Cortex of kidney (tissue), 1 donor: ENCODE measurements around the gene ACO2.
"Not testable (repeated sequence)": the region's sequence is repeated elsewhere in the genome, so short reads cannot be mapped to it uniquely, and the experiment has no call there.

Experiments used
- DNase-seq: peaks from one replicate; lab custom pipeline; 2025; lab: John Stamatoyannopoulos, UW

ACO2 gene

DNA sequence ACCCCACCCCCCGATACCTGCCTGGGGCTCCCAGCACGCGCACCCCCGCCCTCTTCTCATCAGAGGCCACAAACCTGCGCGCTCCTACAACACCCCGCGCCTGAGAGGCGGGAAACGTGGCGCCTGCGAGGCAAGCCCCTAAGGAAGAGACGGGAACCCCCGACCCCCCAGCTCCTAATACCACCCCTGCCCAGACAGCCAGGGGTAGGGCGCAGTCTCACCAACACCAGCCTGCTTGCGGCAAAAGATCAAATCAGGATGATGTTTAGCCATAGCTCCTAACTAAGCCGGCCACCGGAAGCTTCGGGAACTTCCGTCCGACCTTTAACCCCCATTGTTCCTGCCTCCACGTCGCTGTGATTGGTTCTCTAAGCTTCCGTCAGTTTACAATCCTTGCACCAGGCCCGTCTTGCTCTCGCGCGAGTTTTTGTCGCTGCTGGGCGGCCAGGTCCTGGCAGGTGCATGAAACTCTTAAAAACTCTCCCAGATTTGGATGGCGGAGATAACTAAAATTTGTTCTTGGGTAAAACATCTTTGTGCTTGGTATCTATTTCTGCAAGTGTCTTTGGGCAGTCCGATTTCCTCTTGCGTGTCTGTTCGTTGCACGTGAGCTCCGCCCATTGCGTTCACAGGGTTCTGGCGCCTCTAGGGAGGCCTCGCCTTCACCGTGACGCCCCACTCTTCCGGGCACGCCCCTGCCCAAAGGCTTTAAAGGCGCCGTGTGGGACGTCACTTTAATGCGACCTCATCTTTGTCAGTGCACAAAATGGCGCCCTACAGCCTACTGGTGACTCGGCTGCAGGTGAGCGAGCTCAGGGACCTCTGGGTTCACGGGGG is at the start of gene ACO2, which contains the start of gene PHF5A:
TSS of gene ACO2 (plus strand) at position 737 of the 837 bp plus-strand sequence. CDS start at position 767, 30 bp downstream.
TSS of gene PHF5A (minus strand) at position 312 of the 837 bp plus-strand sequence. CDS start at position 273, 39 bp downstream.
- DNase-seq = no peak

DNA sequence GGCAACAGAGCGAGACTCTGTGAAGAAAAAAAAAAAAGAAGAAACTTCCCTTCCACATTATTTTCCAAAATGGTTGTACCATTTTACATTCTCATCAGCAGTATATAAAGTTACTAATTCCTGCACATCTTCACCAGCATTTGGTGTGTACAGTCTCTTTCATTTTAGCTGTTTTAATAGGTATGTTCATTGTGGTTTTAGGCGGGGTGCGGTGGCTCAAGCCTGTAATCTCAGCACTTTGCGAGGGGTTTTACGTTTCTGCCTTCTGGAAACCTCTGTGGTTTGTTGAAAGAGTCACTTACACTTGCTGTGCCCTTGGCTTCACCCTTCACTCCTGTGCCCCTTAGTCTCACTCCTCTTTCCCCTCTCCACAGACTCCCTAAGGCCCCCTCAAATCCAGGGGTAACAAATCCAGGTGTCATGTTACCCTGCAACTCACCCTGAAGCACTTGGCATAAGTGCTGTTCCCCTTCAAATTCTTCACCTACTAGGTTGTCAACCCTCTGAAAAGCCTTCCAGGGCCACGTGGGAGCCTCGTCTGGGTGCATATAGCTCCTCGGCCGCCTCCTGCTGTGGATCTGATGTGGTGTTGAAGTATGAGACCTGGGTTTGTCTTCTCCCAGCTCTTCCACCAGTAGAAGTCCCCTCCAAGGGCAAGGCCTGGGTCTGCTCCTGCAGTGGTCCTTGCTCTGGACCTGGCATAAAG is 43.1 kb upstream of the ACO2 start:
- DNase-seq = no peak

DNA sequence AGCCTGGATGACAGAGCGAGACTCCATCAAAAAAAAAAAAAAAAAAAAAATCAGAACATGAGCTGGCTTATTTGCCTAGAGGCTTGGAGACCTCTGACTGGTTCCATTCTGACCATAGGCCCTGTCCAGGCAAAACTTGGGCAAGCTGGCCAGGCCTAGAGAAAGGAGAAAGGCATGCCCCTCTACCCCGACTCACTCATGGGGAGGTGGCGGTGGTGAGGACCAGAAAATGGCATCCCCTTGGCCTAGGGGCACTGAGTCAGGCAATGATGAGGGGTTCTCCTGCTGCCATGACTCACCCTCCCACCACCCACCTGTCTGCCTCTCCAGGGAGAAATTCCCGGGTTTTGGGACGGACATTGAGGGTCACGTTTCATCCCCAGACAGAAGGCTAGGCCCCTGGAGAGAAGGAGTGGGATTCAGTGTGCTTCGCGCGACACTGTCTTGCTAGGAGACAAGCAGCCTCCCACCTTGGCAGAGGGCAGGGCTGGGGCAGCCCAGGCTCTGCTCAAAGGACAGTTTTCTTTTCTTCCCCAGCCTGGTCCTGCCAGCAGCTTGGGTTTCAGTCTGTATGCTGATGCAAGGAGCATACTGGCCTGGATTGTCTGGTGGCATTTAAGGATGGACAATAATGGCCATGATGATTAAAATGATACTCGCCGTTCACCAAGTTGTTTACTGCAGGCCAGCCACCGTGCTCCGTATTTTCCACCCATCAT is 39.5 kb upstream of the ACO2 start:
- no peak for DNase-seq

DNA sequence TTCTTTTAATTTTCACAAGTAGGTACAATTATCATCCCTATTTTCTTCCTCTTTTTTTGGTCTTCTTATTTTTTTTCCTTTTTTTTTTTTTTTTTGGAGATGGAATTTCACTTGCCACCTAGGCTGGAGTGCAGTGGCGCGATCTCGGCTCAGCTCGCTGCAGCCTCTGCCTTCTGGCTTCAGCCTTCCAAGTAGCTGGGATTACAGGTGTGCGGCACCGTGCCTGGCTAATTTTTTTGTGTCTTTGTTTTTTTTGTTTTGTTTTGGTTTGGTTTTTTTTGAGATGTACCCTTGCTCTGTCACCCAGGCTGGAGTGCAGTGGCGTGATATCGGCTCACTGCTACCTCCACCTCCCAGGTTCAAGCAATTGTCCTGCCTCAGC is 39.0 kb upstream of the ACO2 start:
- DNase-seq = no peak

DNA sequence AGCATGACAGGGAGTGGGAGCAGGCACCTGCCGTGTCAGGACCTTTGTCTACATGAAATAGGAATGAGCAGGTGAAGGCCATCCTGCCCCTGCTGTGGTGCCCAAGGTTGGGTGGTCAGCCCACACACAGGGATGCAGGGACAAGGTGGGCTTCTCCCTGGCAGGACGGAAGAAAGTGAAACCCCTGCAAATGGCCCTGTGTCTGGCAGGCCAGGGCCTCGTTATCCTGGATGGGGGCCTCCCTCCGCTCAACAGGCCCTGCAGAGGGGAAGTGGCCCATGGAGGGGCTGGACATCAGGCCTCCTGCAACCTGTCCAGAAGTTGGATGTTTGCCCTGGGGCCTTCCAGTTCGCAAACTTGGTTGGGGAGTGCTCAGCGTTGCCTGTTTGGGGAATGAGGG is 37.3 kb upstream of the ACO2 start:
- no peak for DNase-seq

DNA sequence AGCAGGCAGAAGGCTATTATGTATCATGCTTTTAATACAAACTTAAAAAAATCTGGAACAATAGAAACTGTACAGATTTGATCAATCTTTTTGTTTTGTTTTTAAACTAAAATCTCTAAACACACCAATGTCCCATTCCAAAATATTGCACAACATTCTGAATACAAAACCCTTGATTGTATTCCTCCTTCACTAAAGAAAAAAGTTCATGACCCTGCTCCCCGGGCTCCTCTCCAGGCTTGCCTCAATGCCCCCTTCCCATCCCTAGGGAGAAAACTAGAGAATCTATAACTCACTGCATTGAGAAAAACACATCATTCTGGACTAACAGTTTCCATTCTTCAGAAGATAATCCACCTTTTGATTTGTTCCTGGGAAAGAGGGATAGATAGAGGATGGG is 35.4 kb upstream of the ACO2 start:
- DNase-seq = not testable (repeated sequence)

DNA sequence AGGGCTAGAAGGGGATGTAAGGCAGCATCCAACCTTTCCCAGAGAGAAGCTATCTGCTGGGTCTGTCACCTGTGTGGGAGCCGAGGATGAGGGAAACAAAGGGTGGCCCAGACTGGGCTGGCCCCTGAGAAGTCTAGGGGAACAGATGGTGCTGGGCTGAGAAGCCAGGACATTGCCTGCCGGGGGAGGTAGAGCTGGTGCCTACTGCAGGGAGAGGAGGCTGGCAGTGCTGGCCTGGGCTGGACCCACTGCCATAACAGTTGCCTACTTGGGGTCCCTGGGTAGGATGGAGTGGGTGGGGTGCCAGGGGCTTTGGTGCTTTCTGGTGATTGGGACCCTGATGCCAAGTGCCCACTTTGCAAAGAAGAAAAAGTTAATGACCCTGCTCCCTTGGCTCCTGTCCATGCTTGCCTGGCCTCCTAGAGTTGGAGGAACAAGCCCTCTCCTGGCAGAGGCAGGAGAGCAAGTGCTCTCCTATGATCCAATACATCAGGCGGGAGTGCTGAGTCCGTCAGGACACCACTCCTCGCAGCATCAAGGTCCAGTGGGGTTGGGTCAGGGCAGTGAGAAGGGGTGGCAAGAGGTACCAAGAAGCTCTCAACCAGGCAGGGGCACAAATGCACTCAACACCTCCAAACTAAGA is 34.4 kb upstream of the ACO2 start:
- not testable (repeated sequence) for DNase-seq

DNA sequence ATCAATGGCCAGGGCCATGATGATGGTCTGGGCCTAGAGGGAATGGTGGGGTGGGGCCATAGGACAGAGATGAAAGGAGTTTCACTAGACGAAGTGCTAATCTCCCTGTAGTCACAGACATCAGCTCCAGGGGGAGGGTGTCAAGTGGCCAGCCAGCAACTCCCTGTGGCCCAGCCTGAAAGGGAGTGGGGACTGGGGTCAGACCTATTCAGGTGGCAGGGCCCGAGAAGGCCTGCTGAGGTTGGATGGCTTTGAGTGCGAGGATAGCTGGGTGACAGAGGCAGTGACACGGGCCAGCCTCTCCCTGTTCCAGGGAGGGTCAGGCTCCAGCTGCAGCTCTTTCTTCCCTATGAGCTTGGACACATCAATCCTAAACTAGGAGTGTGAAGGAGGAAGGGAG is 33.4 kb upstream of the ACO2 start:
- no peak for DNase-seq

DNA sequence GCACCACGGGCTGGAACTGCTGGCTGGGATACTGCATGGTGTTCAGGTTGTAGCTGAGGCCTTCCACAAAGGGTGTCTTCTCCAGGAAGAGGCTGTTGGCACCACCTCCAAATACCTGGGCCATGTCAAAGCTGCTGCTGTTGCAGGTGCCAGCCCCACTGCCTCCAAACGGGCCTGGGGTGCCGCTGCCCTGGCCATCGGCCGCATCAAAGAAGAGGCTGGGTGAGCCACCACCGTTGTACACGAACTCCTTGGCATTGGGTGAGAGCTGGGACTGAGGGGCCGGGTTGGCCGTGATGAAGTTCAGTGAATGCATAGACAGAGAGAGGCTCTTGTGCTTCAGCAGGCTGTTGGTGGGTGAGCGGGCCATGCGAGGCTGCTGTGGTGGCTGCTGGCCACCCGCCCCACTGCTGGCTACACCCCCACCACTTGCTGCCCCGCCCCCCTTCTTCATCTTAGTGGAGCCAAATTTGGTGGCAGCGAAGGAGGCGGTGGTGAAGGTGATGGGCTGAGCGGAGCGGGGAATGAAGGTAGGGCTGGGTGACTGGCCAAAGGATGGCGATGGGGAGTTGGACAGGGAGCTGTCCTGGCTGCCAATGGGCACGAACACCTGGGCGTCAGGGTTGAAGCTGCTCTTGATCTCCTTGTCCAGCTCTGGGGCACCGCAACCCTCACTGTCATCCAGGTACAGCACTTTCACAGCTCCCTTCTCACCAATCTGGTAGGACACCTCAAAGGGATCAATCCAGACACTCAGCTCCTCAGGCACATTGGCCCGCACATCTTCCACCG is 32.4 kb upstream of the ACO2 start:
- DNase-seq = no peak

DNA sequence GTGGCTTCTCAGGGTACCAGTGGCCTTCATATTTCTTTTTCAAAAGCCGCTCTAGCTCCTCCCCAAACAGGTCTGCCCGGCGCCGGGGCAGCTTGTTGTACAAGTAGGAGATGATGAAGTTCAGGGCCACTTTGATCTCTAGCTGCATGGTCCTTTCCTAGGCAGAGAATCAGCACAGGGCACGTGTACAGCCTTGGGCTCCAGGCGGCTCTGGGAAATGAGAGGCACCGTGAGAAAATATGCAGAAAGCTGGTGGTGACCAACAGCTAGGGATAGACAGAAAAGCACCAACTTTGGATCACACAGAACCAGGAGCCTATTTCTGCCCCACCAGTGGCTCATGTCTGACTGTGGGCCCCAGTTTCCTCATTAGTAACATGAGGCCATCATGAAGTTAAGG is 31.7 kb upstream of the ACO2 start:
- DNase-seq = no peak

DNA sequence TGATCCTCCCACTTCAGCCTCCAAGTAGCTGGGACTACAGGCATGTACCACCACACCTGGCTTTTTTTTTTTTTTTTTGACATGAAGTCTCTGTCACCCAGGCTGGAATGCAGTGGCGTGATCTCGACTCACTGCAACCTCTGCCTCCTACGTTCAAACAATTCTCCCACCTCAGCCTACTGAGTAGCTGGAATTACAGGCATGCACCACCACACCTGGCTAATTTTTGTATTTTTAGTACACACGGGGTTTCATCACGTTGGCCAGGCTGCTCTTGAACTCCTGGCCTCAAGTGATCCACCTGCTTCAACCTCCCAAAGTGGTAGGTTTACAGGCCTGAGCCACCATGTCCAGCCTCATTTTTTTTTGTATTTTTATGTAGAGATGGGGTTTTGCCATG is 28.4 kb upstream of the ACO2 start:
- not testable (repeated sequence) for DNase-seq

DNA sequence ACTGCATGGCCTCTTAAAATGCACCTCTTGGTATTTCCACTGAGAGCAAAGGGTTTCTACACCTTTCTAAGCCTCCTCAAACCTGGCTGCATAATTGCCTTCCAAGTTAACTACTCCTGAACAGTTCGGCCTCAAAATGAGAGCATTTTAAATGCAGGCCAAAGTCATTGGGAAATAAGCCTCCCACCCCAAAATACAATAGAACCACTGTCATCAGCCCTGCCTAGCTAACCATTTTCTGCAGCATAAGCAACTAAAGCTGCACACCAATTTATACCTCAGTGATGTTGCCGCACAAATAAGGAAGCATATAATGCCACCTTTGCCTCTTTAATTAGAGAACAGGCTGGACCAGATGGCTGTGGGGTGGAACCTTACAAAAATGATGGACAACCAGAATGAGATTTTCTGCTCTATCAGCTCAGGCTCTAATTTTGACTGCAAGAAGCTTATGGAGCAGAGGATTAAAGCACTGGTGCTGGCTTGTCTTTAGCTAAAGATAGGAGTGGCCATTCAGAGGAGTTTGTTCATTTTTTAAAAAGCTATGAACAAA is 26.6 kb upstream of the ACO2 start:
- no peak for DNase-seq

DNA sequence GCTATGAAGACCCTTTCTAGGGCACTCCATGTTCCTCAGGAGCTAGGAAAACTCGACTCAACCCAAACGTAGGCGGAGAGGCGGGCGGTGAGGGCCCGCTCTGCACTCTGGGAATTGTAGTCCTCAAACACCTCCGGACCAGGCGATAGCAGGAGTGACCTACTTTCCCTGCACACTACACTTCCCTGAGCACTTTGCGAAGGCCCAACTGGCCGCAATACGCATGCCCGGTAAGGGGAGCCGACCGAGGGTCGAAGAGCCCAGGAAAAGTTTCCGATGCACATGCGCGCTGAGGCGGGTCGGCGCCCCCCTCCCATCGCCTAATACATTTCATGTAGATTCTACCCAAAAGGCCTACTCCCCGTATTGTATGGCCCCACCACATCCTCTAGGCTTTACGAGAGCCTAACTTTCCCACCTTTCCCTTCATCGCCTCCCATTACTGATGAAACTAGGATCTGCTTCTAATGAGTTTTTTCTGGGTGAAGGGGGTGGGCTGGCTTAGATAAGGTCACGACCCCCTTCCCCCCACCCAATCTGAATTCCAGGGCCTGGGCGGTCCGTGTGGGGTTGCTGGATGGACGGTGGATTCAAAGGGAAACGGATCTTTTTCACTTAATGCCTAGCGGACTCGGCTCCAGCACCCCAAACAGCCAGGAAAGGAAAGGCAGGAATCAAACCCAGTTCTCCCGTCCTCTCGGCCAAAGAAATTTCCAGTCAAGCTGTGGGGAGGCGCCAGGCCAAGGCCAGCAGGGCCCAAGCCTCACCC is 24.4 kb upstream of the ACO2 start:
- peak; percentile 28 for DNase-seq

DNA sequence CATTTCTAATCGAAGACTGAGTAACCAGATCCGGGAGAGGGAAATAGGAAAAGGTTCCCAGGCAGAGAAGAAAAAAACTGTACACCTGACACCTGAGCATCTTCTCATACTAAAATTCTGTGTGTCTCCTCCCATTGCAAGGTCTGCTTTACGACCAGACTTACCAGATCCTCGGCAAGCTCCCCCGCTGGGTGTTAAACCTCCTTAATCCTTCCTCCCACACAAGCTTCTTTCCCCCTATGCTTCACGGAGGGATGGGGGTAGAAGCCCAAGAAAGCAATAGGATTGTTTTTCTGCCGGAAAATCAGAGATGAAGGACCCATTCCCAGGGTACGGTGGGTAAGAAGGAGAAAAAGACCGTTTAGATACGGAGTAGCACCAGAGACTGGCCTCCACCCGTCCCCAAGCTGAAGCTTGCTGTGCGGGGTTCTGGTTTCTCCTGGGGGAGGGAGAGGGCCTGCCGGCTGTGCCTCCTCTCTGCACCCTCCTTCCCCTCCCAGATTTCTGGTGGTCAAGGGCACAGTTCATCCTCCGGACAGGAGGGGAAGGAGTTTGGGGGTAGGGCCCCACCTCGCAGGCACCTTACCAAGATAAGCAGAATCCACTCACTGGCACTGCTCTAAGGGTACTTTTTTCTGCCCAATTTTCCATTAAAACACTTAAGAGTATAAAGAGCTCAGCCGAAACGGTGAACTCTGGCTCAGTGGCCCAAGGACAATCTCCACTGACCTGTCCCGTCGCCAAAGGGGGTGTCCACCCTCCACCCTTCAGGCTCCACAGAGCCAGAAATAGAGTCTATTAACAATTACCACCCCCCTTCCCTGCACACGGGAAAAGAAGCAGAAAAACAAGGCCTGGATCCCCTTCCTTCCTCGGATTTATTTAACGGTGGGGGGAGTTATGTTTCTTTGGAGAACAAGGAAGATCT is 23.5 kb upstream of the ACO2 start:
- DNase-seq = no peak

DNA sequence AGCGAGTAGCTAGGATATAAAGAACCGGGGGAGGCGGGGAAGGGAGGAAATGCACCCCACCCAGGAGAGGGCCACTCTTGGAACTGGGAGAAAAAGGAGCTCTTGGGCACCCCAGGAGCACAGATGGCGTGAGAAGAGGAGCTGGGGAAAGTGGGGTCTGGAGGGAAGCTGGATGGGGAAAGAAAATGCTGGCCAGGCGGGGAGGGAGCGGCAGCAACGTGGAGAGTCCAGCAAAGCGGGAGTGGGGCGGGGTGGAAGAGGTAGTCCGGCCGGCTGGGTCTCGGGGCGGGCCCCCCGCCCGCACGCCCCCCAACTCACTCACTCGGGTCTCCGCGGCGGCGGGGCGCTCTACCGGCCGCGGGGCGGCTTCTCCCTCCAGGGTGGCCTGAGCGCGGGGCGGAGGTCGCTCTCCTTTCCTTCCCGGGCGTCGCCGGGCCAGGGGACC is 22.8 kb upstream of the ACO2 start:
- no peak for DNase-seq

DNA sequence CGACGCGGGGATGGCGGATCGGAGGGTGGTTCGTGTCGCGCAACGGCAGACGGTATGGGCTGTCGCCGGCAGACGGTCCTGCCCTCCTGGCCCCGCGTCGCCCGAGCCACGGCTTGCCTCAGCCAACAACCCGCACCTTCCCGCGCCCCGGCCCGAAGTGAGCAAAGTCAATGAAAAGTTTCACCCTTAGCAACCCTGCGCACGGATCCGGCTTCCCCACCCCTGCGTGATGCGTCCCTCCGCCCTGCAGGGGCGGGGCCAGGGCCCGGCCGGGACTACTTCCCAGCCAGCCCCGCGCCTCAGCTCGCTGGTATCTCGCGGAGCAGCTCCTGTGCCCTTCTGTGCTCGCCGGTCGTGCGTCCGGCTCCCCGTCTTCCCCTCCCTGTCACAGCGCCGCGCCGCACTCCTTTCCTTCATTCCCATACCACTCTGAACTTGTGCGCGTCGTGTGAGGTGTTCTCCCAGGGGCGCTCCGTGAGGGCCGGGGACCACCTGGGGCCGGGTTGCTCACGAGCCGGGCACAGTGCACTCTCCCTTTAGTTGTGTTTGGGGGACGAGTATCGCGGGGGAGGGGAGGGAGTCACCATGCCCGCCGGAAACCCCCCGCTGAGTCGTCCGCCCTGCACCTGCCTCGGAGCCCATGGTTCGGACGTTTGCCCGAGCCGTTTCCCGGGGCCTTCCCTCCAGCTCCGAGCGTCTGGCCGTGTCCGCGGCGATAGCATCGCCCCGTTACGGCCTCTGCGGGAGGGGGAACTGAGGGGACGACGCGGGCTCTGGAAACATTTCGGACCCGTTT is 22.1 kb upstream of the ACO2 start, which contains the start of gene TOB2:
TSS of gene TOB2 (minus strand) at position 163 of the 796 bp plus-strand sequence. CDS start 9,456 bp downstream, outside the sequence.
- peak; percentile 64 for DNase-seq

DNA sequence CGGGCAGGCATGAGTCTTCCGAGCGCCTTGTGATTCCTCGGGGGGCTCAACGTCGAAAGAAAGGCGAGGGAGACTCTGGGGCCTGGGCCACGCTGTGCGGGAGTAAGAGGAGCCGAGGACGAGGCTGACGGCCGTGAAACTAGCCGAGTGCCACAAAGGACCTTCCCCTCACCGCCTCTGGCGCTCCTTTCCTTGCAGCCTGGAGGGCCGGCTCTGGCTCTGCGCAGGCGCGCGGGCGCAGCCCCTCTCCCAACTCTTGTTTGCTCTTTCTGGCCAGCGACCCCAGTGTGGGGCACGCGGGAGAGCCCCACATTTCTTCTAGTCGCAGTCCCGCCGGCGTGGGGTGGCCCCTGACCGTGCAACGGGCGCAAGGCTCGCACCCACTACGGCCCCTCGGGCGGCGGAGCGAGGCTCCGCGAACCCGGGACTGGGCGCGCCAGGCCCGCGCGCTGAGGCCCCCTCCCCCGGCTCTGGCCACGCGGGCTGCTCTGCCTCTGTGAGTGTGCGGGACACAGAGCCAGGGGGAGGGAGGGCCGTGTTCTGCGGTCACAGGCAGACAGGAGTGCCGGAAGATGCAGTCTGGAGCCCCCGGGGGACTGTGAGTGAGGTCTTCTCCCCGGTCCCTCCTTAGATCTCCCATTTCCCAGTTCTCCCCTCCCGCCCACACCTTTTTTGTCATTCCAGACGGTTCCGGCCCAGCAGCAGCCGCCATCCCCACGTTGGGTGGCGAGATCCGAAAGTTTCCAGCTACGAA is 21.3 kb upstream of the ACO2 start:
- DNase-seq = no peak
